GM21390 (cell line): ENCODE results near the gene ANKRD44.
A peak's percentile ranks its signal among the peaks of the same experiment; 100 is the strongest.
"Not testable (repeated sequence)": the region's sequence is repeated elsewhere in the genome, so short reads cannot be mapped to it uniquely, and the experiment has no call there.

Source experiments
- ATAC-seq: cut with Tn5 transposase; IDR thresholded peaks from one replicate; pipeline ENCODE4 v1.9.1; 2021; ENCODE audit not compliant: unreplicated experiment

ANKRD44 gene

GRCh38 chr2:197054437-197054836, 256.1 kb downstream of the ANKRD44 start:
- ATAC-seq: no peak

- no peak for ATAC-seq
Observed at GRCh38 chr2:197052356-197052755, 258.2 kb downstream of the ANKRD44 start.

- ATAC-seq: no peak
Observed at GRCh38 chr2:197045115-197045514, 265.5 kb downstream of the ANKRD44 start.

GRCh38 chr2:197042739-197043196, 267.8 kb downstream of the ANKRD44 start:
- ATAC-seq: peak; percentile 65

- ATAC-seq: no peak
Observed at GRCh38 chr2:197037863-197038398, 272.6 kb downstream of the ANKRD44 start.

GRCh38 chr2:197035002-197035401, 275.6 kb downstream of the ANKRD44 start:
- ATAC-seq: no peak

GRCh38 chr2:197034292-197034691, 276.3 kb downstream of the ANKRD44 start:
- no peak for ATAC-seq

- ATAC-seq: no peak
Observed at GRCh38 chr2:197033222-197033621, 277.4 kb downstream of the ANKRD44 start.

- no peak for ATAC-seq
Observed at GRCh38 chr2:197031803-197032202, 278.8 kb downstream of the ANKRD44 start.

- ATAC-seq: no peak
Observed at GRCh38 chr2:197030090-197030489, 280.5 kb downstream of the ANKRD44 start.

- ATAC-seq: no peak
Observed at GRCh38 chr2:197028633-197029032, 281.9 kb downstream of the ANKRD44 start.

- no peak for ATAC-seq
Observed at GRCh38 chr2:197028230-197028629, 282.4 kb downstream of the ANKRD44 start.

GRCh38 chr2:197024206-197024605, 286.4 kb downstream of the ANKRD44 start:
- no peak for ATAC-seq

- not testable (repeated sequence) for ATAC-seq
Observed at GRCh38 chr2:197020921-197021320, 289.7 kb downstream of the ANKRD44 start.

- no peak for ATAC-seq
Observed at GRCh38 chr2:197013098-197013497, 297.5 kb downstream of the ANKRD44 start.

GRCh38 chr2:197011801-197012641, 298.6 kb downstream of the ANKRD44 start:
- peak; percentile 73 for ATAC-seq

GRCh38 chr2:197011021-197011417, 299.6 kb downstream of the ANKRD44 start:
- no peak for ATAC-seq

GRCh38 chr2:197010200-197011020, 300.2 kb downstream of the ANKRD44 start:
- ATAC-seq: no peak

GRCh38 chr2:197008741-197009341, 301.7 kb downstream of the ANKRD44 start:
- ATAC-seq: not testable (repeated sequence)

- no peak for ATAC-seq
Observed at GRCh38 chr2:197007716-197008628, 302.6 kb downstream of the ANKRD44 start.
